ENCODE measurements around the gene GRK7.

Gene GRK7, protein sequence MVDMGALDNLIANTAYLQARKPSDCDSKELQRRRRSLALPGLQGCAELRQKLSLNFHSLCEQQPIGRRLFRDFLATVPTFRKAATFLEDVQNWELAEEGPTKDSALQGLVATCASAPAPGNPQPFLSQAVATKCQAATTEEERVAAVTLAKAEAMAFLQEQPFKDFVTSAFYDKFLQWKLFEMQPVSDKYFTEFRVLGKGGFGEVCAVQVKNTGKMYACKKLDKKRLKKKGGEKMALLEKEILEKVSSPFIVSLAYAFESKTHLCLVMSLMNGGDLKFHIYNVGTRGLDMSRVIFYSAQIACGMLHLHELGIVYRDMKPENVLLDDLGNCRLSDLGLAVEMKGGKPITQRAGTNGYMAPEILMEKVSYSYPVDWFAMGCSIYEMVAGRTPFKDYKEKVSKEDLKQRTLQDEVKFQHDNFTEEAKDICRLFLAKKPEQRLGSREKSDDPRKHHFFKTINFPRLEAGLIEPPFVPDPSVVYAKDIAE (N-terminal part only)

DNA sequence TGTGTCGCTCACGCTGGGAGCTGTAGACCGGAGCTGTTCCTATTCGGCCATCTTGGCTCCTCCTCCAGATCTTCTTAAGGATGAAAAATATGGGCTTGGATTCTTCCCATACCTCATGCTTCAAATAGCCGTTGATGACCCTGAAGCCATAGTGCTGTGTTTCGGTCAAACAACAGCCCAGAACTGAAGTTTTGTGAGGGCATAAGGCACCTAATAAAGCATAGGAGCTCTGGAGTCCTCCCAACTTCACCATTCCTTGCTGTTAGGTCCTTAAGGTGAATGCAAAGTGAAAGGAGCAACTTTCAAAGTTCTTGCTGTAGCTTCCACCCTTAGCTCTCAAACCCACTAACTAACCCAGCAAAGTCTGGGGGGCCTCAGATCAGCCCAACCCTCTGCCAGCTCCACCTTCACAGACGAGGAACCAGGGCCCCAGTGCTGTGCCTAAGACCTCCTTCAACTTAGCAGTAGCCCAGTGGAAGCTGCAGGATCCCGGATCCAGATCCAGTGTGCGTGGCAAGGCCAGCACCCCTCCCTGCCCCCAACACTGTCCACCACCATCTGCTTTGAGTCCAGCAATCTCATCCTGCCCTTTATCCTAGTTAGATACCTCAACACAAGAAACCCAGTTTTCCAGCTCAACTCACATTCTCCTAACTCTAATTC, at the start of gene GRK7:
GRK7 (plus strand) TSS at position 321 of the 663 bp plus-strand sequence. CDS start 14,877 bp downstream, outside the sequence.
- DNase-seq: no peak

DNA sequence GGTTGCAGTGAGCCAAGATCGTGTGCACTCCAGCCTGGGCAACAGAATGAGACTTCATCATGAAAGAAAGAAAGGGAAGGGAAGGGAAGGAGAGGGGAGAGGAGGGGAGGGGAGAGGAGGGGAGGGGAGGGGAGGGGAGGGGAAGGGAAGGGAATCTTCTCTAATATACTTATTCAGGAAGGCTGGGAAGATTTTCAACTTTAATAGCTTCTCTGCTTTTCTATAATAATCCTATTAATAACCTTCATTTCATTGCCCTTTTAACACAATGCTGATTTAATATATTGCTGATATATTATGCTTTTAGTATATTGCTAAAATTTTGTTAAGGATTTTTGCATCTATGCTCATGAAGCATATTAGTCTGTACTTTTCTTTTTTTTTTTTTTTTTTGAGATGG, 48.5 kb upstream of the GRK7 start:
- DNase-seq: no peak

DNA sequence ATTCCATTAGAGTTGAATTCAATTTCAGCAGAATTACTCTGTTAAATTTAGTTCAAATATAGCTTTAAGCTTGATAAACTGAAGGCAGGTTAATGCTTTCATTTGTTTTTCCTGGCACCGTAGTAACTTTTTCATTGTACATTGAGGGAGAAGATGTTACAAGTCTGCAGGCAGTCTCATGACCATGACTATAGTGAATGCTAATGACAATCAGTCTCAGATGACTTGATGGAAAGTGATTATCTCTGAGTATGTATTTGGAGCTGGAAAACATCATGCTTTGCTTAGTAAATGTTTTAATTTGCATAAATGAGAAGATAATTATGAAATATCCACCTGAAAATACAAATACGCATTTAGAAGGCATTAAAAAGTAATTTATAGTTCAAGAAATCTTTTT, 41.1 kb upstream of the GRK7 start:
- DNase-seq: no peak

DNA sequence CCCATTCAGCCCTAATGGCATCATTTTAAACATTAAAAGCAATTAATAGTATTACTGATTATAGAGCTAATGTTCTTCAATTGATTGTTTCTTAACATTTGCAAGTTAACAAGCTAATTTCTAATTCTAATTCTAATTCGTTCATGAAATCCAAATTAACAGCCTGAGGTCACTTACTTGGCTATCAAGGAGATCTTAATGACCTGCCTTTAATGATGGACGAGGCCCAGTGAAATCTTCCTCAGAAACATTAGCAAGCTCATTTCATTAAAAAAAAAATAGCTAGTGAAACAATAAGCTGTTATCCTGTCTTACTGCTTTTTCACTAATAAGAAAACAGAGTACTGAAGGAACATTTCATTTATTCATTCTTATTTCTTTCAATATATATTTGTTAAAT, 40.6 kb upstream of the GRK7 start:
- DNase-seq: no peak

DNA sequence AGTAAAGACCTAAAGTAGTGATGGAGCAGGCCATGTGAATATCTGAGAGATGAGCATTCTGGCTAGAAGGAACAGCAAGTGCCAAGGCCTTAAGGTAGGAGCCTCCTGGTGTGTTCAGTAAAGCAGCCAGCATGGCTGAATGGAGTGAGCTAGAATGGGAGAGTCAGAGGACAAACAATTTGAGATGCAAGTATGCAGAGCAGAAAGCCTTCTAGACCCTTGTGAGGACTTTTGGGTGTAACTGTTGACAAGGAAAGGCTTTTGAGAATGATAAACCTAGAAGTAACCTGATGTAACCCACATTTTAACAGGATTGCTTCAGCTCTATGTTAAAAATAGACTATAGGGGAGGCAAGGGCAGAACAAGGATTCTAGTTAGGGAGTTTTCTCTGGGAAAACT, 40.0 kb upstream of the GRK7 start:
- DNase-seq: no peak

DNA sequence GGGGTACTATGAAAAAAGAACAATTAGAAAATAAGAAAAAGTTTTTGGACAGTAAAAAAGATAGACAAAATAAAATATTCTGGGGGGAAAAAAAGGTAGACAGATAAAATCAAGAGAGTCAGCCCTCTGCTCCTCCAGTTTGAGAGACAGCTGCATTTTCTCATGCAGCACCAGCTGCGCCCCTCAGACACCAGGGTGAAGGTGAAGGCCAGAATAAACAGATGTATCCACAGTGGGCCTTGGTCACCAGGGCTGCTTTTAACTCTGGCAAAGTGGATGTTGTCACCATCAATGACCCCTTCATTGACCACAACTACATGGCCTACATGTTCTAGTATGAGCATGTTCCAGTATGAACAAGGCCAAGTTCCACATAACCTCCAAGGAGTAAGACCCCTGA, 39.0 kb upstream of the GRK7 start:
- no peak for DNase-seq

DNA sequence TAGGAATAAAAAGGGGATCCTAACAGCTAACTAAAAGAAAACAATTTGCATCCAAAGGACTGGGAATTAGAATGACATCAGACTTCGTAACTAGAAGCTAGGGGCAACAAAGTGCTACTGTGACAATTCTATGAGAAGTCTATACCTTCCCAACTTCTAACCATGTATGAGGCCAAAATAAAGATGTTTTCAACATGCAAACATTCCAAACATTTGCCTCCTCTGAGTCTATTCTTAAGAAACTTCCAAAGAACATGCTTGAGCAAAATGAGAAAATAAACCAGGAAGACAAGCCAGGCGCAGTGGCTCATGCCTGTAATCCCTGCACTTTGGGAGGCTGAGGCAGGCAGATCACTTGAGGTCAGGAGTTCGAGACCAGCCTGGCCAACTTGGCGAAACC, 38.2 kb upstream of the GRK7 start:
- DNase-seq: no peak

DNA sequence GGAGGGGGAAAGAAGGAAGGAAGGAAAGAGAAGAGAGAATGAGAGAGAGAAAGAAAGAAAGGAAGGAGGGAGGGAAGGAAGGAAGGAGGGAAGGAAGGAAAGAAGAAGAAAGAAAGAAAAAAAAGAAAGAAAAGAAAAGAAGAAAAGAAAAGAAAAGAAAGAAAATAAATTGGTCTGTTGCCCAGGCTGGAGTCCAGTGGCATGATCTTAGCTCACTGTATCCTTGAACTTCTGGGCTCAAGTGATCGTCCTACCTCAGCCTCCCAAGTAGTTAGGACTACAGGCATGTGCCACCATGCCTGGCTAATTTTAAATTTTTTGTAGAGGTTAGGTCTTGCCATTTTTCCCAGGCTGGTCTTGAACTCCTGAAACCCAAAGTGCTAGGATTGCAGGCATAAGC, 36.7 kb upstream of the GRK7 start:
- no peak for DNase-seq

DNA sequence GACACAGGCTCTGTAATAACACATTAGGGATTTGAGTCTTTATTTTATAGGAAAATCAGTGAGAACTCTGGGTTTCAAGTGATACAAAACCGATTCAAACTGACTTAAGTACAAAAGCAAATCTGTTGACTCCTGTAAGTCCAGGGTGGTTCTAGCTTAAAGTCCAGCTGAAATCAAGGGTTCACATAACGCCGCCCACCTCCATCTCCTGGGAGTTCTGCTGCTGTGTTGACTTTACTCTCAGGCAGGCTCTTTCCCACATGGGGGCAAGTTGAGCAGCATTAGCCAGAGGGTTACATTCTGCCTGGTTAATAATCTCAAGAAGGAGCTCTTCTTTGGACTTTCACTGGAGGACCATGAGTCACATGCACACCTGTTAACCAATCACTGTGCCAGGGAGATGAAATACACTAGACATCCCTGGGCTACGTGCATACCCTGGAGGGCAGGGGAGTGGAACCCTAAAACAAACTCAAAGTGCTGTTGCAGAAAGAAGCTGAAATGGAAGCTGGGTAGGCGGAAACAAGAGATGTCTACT, 34.8 kb upstream of the GRK7 start:
- no peak for DNase-seq

DNA sequence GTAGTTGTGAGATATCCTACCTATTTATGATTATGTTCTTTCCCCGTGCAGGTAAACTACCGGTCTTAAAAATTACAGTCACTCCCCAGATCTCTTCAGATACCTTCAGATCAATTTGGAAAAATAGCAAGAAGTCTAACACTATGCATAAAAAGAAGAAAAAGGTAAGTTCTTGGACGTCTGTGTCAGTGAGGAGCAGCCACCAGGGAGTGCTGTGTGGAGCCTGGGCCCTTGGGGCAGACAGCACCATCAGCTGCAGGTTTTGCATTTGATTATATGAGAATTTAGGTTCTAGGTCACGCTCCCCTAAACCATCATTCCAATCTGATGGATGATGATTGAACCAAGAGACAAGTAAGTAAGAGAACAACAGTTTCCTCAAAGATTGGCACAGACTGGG, 34.0 kb upstream of the GRK7 start:
- no peak for DNase-seq

DNA sequence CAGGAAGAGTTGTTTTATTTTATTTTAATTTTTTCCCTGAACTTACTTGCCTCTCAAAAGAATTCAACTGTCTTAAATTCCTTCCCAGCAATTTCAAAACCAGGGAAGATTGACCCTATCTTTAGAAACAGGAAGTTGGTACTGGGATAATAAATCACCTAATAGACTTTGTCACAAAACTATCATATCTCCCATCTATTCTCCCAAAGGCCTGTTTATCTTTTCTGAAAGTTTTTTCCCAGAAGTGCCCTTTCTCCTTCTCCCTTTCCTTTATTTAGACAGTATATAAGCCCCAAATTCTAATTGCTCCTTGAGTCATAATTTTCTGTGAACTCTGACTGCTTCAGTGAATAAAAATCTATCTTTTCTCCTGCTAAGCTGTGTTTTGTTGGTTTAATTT, 28.0 kb upstream of the GRK7 start:
- DNase-seq: no peak

DNA sequence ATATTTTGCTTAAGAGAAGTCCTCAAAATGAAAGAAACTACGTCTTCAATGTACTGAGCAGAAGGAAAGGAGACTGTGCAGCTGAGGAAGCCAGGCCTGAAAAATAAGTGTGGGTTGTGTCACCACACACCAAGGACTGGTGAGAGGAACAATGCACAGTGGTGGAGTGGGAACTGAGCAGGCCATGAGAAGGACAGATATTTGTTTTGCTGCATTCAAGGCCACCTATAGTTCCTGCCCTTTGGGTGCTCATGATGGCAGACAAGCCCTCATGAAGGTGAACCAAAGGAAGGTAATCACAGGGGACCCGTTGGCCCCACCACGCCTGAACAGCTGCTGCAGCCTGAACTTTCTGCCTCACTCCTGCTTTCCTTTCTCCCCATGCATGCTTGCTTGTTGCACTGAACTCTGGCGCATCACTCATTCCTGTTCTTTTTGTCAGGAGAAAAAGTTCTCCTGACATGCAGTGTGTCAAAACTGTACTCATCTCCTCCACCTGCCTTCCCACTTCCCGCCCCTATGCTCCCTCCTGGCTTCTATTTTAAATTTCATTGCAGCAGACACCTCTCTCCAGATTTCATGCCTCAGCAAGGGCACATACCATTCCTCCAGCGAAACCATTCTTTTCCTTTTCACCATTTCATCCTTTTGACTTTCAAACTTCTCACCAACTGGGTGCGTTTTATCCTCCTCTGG, 27.3 kb upstream of the GRK7 start:
- no peak for DNase-seq

DNA sequence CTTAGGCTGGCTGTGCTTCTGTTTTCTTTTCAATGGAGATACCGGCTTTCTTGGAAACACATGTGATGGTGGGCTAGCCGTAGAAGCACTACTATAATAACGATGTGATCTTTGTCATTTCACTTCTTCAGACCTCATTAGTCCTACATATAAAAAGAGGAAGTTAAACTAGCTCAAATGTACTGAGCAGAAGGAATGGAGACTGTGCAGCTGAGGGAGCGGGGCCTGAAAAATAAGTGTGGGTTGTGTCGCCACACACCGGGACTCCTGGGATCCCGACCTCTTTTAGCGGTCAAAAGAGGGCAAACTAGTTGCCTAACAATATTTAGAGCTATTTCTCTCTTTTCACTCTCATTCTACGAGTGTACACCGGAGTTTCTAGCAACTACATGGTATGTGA, 26.1 kb upstream of the GRK7 start:
- DNase-seq: no peak

DNA sequence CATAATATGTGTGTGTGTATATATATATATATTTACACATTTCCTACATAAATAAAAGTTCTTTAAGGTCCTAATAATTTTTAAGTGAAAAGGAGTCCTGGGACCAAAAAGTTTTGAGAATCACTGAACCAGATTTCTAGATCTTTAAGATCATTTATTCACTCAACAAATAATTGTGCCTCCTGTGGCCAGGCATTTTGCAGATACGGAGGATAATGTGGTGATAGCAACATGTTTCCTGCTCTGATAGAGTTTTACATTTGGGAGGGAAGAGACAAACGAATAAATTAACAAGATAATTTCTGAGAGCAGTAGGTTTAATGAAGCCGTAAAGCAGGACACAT, 25.6 kb upstream of the GRK7 start:
- DNase-seq: no peak

DNA sequence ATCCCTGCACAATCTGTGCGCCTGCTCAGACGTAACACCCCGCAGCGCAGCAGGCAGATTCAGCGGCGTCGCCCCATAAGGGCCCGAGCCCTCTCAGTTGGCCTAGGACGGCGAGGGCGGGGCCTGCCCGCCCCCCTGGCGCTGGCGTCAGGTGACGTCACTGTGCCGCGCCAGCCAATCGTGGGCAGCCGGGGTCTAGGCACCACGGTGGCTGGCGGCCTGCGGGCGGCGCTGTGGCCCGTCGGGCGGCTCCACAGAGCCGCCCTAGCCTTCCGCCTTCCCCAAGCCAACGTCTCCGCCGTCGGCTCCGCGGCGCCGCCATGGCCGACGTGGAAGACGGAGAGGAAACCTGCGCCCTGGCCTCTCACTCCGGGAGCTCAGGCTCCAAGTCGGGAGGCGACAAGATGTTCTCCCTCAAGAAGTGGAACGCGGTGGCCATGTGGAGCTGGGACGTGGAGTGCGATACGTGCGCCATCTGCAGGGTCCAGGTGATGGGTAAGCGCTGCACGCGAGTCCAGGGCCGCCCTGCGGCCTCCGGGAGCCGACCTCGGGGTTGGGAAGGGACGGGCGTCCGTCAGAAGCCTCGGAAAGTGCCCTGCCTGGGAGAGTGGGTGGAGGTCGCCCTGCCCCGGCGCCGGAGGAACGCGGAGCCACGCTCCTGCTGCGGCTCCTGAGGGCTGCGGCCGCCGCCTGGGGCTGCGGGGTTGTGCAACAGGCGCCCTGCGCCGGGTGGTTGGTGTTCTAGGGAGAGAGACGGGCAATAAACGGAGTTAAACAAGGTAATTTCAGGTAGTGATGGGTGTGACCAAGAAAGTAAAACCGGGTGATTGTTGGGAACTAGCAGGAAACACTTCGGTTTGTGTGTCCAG, 25.0 kb upstream of the GRK7 start, which contains the start of gene RNF7:
RNF7 (plus strand) TSS at position 277 of the 869 bp plus-strand sequence; CDS start at position 321, 44 bp downstream.
- DNase-seq: peak; percentile 89

DNA sequence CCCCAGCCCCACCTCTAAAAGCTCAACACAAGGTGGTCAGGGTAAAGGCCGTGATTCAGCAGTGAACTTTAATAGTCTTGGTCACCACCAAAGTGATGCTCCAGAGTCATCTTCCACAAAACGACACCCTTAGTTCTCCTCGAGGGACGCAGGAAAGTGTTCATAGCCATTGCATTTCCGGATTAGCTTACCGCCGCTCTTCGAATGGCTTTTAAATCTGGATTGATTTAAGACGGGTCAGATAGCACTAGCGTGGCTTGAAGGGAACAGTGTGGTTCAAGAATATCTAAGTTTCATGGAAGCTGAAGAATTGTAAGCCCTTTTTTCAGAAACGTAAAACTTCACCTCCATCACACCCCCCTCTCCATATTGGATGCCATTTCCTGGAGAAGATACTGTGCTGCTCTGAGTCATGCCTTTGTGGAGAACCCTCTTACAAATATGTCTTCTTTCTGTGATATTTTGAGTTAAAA, 24.3 kb upstream of the GRK7 start:
- peak; percentile 17 for DNase-seq

DNA sequence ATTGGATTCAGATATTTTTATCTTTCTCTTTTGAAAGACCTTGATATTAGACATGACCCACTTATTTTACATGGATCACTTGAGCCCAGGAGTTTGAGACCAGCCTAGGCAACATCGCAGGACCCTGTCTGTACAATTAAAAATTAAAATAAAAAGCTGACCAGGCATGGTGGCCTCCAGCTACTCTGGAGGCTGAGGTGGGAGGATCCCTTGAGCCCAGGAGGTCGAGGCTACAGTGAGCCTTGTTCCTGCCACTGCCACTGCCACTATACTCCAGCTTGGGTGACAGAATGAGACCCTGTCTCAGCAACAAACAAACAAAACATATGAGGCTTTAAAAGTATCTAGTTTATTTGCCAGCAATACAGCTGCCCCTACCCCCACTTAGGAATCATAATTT, 23.5 kb upstream of the GRK7 start:
- DNase-seq: no peak

DNA sequence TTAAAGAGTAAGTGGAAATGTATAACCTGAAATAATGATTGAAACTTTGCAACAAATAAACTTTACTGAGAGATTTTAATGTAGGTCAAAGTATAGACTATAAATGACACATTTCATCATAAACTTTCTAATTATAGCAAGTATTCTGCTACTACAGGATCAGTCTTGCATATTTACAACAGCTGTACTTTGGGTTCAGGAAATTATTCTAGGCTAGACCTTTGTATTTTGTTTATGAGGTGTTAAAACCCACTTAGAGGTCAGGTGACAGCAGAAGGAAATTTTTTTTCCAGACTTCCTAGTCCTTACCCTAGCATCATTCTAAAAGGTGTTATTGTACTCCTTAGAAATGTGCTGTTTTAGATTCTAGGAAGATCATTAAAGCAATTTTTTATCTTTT, 22.9 kb upstream of the GRK7 start:
- DNase-seq: peak; percentile 14

DNA sequence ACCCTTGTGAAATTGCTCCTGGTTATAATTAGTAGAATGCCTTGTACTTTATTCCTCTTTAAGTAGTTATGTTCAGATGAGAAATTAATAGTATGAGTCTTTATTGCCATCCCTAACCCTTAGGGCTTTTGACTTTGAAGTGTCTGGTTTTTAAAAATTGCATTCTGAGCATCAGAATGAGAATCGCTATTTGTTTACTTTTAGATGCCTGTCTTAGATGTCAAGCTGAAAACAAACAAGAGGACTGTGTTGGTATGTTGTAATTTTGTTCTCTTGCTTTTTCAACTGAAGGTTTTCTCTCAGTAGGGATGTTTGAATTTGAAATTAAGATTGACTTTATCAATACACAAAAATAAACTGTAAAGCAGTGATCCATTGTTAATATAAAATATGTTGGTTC, 19.9 kb upstream of the GRK7 start:
- DNase-seq: no peak

DNA sequence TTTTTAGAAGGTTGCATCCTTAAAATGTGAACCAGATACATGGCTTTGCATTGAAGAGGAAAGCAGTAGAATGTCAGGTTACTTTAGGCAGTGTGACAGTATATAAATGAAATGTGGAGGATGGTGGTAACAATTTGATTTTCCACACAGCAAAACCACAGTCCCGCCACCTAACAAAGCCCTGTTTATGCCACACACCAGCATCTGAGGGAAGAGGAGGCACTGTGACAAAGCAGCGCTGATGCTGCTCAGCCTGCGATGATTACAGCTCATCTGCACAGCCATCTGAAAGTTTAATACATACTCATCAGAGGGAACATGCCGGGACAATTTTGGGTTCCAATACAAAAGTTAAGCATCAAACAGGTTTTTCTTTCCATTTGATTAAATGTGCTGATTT, 16.2 kb upstream of the GRK7 start:
- DNase-seq: no peak

DNA sequence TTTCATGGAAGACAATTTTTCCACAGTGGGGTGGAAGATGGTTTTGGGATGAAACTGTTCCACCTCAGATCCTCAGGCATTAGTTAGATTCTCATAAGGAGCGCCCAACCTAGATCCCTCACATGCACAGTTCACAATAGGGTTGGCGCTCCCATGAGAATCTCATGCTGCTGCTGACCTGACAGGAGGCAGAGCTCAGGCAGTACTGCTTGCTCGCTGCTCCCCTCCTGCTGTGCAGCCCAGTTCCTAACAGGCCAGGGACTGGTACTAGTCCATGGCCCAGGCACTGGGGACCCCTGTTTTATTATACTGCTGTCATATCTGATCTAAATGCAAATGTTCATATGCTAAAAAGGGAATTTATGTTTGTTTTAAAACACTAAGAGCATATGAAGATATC, 9.8 kb upstream of the GRK7 start:
- no peak for DNase-seq

DNA sequence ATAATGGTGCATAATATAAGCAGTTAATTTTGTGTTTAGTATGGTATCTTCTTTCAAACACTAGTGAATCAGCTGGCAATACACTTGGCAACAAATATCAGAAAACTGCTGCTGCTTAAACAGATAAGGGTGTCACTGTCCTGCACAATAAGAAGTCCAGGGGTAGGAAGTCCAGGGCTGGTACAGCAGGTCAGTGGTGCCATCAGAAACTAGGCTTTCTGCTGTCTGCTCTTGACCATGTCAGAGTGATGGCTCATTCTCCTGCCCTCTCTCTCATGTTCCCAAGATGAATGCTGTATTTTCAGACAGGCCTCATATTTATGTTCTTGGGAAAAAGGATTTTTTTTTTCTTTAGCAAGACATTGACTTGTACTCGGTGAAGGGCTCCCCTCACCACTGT, 9.2 kb upstream of the GRK7 start:
- DNase-seq: no peak
